Lower leg skin (tissue), 3 donors: Measurements from ENCODE around the gene ADAMTS6.

Experiments
- CTCF ChIP-seq, 3 donors: fragments of 450-650 bp; IDR thresholded peaks; one replicate each; pipeline ENCODE4 v1.5.1; 2016; ENCODE audit warnings: antibody characterized with exemption in 3 of 3, mild to moderate bottlenecking in 3 of 3, moderate library complexity in 2 of 3
- POLR2A ChIP-seq, 2 donors: fragments of 450-650 bp; IDR thresholded peaks; one replicate each; pipeline ENCODE4 v1.6.1; 2016 to 2017; ENCODE audit warnings: antibody characterized with exemption in 2 of 2, mild to moderate bottlenecking in 1 of 2, moderate library complexity in 1 of 2

GRCh38 chr5:65332591-65332990, 149.1 kb downstream of the ADAMTS6 start:
- TF ChIP-seq CTCF (IDR thresholded peaks at IDR 0.05) (no peak), POLR2A (IDR thresholded peaks at IDR 0.05) (no peak)
